Ishikawa (cell line): ENCODE measurements around the gene TIAM2.
A peak's percentile ranks its signal among the peaks of the same experiment; 100 is the strongest.

ENCODE experiments used
- EP300 ChIP-seq: IDR thresholded peaks from 2 replicates; pipeline ENCODE4 v1.6.1; 2012; ENCODE audit warnings: borderline replicate concordance
- MAX ChIP-seq: IDR thresholded peaks from 2 replicates; pipeline ENCODE4 v1.6.1; 2012
- TAF1 ChIP-seq: IDR thresholded peaks from 2 replicates; pipeline ENCODE4 v1.6.1; 2012; ENCODE audit warnings: low read depth, mild to moderate bottlenecking
- YY1 ChIP-seq: IDR thresholded peaks from 2 replicates; pipeline ENCODE4 v1.6.1; 2012; ENCODE audit warnings: low read depth
- TF ChIP-seq, protein P1 (sequence below): IDR thresholded peaks from 2 replicates; pipeline ENCODE4 v1.6.1; 2012; ENCODE audit warnings: low read depth, mild to moderate bottlenecking

- peak; percentile 57; the same call in 1 of the 2 replicates for TF ChIP-seq EP300
- no peak for TF ChIP-seq MAX
- TF ChIP-seq YY1, result no peak
- TF ChIP-seq, protein P1, sequence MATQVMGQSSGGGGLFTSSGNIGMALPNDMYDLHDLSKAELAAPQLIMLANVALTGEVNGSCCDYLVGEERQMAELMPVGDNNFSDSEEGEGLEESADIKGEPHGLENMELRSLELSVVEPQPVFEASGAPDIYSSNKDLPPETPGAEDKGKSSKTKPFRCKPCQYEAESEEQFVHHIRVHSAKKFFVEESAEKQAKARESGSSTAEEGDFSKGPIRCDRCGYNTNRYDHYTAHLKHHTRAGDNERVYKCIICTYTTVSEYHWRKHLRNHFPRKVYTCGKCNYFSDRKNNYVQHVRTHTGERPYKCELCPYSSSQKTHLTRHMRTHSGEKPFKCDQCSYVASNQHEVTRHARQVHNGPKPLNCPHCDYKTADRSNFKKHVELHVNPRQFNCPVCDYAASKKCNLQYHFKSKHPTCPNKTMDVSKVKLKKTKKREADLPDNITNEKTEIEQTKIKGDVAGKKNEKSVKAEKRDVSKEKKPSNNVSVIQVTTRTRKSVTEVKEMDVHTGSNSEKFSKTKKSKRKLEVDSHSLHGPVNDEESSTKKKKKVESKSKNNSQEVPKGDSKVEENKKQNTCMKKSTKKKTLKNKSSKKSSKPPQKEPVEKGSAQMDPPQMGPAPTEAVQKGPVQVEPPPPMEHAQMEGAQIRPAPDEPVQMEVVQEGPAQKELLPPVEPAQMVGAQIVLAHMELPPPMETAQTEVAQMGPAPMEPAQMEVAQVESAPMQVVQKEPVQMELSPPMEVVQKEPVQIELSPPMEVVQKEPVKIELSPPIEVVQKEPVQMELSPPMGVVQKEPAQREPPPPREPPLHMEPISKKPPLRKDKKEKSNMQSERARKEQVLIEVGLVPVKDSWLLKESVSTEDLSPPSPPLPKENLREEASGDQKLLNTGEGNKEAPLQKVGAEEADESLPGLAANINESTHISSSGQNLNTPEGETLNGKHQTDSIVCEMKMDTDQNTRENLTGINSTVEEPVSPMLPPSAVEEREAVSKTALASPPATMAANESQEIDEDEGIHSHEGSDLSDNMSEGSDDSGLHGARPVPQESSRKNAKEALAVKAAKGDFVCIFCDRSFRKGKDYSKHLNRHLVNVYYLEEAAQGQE, result no peak
- no peak for TF ChIP-seq TAF1
Observed at GRCh38 chr6:155120034-155120433, 124.9 kb downstream of the TIAM2 start.
